ENCODE results near the gene WNT1.

GRCh38 chr12:49012739-49013138 lies 34.6 kb downstream of the WNT1 start:
- TF ChIP-seq, protein P1, sequence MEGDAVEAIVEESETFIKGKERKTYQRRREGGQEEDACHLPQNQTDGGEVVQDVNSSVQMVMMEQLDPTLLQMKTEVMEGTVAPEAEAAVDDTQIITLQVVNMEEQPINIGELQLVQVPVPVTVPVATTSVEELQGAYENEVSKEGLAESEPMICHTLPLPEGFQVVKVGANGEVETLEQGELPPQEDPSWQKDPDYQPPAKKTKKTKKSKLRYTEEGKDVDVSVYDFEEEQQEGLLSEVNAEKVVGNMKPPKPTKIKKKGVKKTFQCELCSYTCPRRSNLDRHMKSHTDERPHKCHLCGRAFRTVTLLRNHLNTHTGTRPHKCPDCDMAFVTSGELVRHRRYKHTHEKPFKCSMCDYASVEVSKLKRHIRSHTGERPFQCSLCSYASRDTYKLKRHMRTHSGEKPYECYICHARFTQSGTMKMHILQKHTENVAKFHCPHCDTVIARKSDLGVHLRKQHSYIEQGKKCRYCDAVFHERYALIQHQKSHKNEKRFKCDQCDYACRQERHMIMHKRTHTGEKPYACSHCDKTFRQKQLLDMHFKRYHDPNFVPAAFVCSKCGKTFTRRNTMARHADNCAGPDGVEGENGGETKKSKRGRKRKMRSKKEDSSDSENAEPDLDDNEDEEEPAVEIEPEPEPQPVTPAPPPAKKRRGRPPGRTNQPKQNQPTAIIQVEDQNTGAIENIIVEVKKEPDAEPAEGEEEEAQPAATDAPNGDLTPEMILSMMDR (IDR thresholded peaks at IDR 0.05) = no peak
- TF ChIP-seq EP300 (IDR thresholded peaks at IDR 0.05; ENCODE audit: low read depth) (no peak), POLR2A (IDR thresholded peaks at IDR 0.05) (no peak), POLR2AphosphoS5 (IDR thresholded peaks at IDR 0.05) (no peak)

All from transverse colon (tissue), 4 donors.